IPS-NIHi11 (cell line): ENCODE data around the gene C14orf39.

Experiments used
- DNase-seq: peaks from one replicate; pipeline ENCODE4 v3.0.0; 2012; ENCODE audit warnings: mixed read lengths, low spot score

The C14orf39 gene

GRCh38 chr14:60485598-60486251 lies at the start of gene C14orf39:
Gene C14orf39, minus strand, starts transcription at chr14:60486063. Its CDS starts 985 bp downstream, at chr14:60485078.
- DNase-seq: peak; percentile 76

DNA sequence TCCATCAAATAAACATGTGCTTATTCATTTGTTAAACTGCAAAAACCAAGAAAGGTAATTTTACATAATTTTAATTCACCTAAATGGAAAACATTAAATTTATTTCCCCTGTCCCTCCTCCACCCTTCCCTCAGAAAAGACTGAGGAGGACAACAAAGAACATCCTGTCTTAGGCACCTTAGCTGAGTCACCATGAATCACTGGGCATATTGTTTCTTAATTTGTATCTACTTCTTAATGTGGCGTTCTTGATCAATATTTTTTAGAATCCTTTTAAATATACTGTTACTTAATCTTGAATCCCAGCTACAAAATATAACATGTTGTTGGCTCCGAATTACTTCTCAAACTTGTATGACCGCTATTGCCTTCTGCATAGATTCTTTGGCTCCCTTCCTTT lies 46.6 kb upstream of the C14orf39 start:
- DNase-seq: no peak

- peak; percentile 29 for DNase-seq
These were observed 29.8 kb upstream of the C14orf39 start for GRCh38 chr14:60515511-60516289.

- DNase-seq: peak; percentile 74
These were observed 29.1 kb upstream of the C14orf39 start for GRCh38 chr14:60514741-60515491.

- DNase-seq: no peak
These were observed 28.5 kb upstream of the C14orf39 start for GRCh38 chr14:60514378-60514740.

DNA sequence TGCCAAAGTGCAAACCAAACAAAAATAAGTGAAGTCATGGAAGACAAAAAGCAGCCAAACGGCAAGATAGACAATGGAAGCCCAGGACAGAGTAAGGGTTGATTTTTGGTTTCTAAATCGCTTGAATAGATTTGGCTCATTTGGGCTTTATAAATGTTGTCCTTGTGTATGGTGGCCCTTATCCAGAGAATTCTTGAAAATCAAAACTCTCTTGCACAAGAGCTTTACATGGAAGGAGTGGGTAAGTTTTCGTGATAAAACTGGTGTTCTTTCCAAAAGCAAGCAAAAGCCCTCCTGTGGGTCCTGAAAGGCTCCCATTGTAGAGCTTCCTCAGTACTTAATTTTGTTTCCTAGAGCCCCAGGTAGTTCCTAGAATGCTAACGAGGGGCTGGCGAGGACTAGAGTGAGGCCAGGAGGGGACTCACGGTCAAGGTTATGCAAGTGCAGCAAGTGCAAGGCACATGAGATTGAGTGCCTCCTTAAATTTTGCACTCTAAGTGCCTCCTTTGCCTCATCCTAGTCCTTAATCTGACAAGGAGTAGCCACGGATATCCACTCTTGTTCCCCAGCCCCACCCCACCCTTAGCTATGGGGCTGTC lies 27.2 kb upstream of the C14orf39 start:
- no peak for DNase-seq

GRCh38 chr14:60512126-60512525 lies 26.3 kb upstream of the C14orf39 start:
- DNase-seq: no peak

DNA sequence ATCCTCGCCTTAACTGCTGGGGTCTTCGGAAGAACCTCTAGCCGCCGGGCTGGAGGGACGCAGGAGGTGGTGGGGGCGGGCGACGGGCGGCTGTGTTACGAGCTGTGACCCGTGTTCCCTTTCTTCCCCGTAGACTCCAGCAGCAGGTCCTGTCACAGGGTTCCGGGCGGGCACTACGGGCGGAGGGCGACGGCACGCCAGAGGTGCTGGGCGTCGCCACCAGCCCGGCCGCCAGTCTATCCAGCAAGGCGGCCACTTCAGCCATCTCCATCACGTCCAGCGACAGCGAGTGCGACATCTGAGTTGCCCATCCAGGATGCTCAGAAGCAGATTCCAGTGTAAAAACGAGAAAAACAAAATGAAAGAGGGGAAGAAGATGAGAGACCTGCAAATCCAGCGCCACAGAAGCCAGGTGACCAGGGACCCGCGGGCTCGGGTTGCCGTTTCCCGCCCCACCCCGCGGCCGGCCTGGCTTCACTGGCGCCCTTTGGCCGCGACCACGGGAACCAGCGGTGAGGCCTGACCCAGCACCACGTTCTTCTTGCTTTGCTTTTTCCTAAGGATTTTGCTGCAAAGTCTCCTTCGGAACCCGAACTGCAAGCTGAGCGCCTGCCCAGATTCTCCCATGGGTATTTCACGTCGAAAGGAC lies 25.2 kb upstream of the C14orf39 start:
- DNase-seq: no peak

GRCh38 chr14:60510254-60510950 lies 24.5 kb upstream of the C14orf39 start:
- no peak for DNase-seq

- DNase-seq: peak; percentile 47
These were observed 23.8 kb upstream of the C14orf39 start for GRCh38 chr14:60509438-60510253.

DNA sequence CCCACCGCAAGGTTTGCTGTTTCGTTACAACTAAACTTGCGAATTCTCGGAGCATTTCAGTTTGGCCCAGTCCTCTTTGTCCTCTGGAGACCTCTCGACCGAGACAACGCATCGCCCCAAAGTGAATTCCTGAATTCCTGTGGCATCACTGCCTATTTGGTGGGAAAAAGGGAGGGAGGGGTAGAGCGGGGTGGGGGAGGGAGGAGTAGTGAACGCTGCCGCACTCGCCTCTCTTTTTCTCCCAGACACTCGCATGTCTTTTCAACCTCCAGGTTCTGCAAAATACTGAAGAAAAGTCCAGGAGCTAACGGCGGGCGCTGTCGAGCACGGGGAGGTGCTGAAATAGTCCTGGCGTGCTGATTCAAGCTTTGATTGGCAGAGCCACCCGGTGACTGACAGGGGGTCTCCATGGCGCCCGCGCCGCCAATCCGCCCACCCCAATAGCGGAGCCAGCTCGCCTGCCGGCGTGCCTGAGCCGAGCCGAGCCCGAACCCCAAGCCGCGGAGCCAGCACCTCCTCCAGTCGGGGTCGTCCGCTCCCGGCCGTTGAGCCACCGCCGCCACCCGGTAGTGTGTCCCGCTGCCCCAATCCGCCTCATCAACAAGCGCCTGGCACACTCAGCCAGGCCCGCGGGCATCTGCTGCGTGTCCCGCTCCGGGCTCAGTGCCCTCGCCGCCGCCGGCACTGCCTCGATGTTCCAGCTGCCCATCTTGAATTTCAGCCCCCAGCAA lies 23.0 kb upstream of the C14orf39 start, which contains the start of gene SIX6:
Gene SIX6, plus strand, starts transcription at position 440 of the 731 bp plus-strand sequence. Its CDS starts 253 bp downstream, at position 693.
- peak; percentile 78 for DNase-seq

DNA sequence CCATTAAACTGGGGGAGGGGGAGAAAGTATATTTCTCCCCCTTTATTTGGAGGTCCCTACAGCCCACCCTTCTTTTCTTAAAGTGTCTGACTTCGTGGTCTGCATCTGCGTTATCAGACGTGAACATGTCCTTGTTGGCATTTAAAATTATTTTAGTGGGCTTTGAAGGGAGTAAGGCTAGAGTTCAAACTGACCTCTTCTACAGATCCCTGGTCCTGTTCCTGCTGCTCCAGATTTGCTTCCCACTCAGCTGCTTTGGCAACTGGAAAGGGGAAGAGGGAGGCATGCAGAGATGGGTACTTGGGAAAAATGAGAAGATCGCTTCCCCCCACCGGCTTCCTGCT lies 22.5 kb upstream of the C14orf39 start:
- peak; percentile 37 for DNase-seq

GRCh38 chr14:60506985-60507829 lies 21.3 kb upstream of the C14orf39 start:
- peak; percentile 18 for DNase-seq

DNA sequence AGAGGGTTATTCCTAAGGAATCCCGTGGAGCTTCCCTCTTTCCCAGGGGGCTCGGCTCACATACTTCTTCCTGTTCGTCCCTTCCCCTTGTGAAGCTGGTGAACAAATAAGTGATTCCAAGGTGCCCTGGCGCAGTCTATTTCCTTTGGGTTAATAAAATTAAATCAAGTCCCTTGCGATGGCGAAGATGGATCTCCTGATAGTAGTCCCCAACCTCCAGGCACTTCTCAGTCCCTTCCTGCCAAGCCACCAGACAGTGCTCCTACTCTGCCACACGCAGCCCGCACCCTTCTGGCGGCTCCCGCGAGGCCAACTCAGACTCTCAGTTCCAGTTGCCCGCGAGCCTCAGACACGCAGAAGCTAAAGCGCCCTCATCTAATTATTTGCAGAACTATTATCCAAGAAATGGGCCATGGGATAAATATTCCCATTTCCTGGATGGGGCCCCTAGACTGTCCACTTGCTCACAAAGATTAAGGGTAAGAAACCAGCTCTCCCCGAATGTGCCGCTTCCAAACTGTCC lies 20.7 kb upstream of the C14orf39 start:
- no peak for DNase-seq

GRCh38 chr14:60506010-60506409 lies 20.1 kb upstream of the C14orf39 start:
- no peak for DNase-seq

DNA sequence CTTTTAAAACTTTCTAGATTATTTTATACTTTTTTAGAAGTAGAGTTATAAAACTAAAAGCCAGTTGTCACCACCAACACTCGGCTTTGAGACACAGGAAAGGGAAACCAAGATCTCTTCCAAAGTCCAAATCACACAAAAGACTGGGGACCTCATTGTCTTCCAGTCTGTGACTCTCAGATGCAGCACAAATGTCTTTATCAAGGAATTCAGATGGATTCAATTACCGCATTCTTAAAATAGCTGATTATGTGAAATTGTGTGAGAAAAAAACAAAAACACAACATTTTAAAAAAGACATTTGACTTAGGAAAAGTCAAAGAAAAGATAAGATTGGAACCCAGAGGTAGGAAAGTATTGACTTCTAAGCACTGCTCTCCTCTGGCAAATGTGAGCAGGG lies 19.6 kb upstream of the C14orf39 start:
- DNase-seq: no peak

- no peak for DNase-seq
These were observed 16.7 kb upstream of the C14orf39 start for GRCh38 chr14:60502541-60502940.

GRCh38 chr14:60495946-60496345 lies 10.1 kb upstream of the C14orf39 start:
- DNase-seq: no peak

GRCh38 chr14:60490270-60490669 lies 4.4 kb upstream of the C14orf39 start:
- DNase-seq: no peak
